Measurements from ENCODE around the gene CRYBG2. TPM values are rescaled to one million over a fixed set of nuclear protein-coding genes. Genes with fewer than 3 reads are reported as not detected.
A peak's percentile ranks its signal among the peaks of the same experiment; 100 is the strongest.

The CRYBG2 gene
- total and polyA plus RNA-seq, 10 of the 15 experiments (the other 5 are each of a cell fraction or from before 2014, with no cell fraction given), result 0.03 to 1.2 (median 0.11) TPM; not detected in 4

- Histone ChIP-seq H3K9me3 (replicated peaks; ENCODE audit: control insufficient read depth, insufficient read depth, low read length) (no peaks in the 10 kb centered on the region), H3K36me3 (ENCODE audit: control insufficient read depth in 2 of 2, insufficient read depth in 2 of 2, low read length in 1 of 2) (peaks cover 0 to 3% of the 10 kb centered on the region in 2 experiments; a peak in 1 of 4 replicates), H4K20me1 (ENCODE audit: control insufficient read depth, insufficient read depth) (no peaks in the 10 kb centered on the region), H3K4me3 (peak within 1 kb of the TSS; percentile 96), H3K4me2 (ENCODE audit: control insufficient read depth, insufficient read depth) (peak within 1 kb of the TSS; percentile 57), H3K27ac (ENCODE audit: control insufficient read depth, insufficient read depth) (peak within 1 kb of the TSS; percentile 89), H3K9ac (ENCODE audit: control insufficient read depth, insufficient read depth, low read length) (peak within 1 kb of the TSS; percentile 57), H3K79me2 (ENCODE audit: control insufficient read depth, insufficient read depth, low read length) (peaks cover 23% of the 10 kb centered on the region), H3K27me3 (replicated peaks in 1 of 2; ENCODE audit: control insufficient read depth in 2 of 2, insufficient read depth in 2 of 2, low read length in 1 of 2) (no peaks in the 10 kb centered on the region), H3K4me1 (ENCODE audit: control insufficient read depth, insufficient read depth, low read length) (peaks cover 59% of the 10 kb centered on the region), H2AFZ (ENCODE audit: control insufficient read depth, low read depth, low read length) (peak within 1 kb of the TSS; percentile 20)
- BruUV-seq (replicated peaks), result TSS peak; percentile 93
- intact Hi-C loops (cut with micrococcal nuclease; ENCODE audit: unreplicated experiment) (loop anchor here (5.0 kb wide), 2 partner anchors 80 to 210 kb away; no protein-coding TSS in a partner anchor), in situ Hi-C loops (cut with MboI) (no loop called here)
- DNase-seq (ENCODE audit: low read depth, low spot score), result peak; percentile 65
- ChIA-PET RAD21 (ENCODE audit: unreplicated experiment) (interaction anchor here (1.0 to 10.4 kb wide), 13 partner anchors 10 to 225 kb away, joined by 3 to 477 read pairs (median 6); partner anchors contain the start of genes CEP85, SH3BGRL3, UBXN11 and ZNF593), POLR2A (interaction anchor here (0.6 to 10.6 kb wide), 10 partner anchors 11 to 1161 kb away, joined by 4 to 253 read pairs (median 6); partner anchors contain the start of genes CEP85, HMGN2, SH3BGRL3 and UBXN11), CTCF (interaction anchor here (0.6 to 11.6 kb wide), 16 partner anchors 8 to 463 kb away, joined by 3 to 879 read pairs (median 4); partner anchors contain the start of genes CEP85, PAFAH2, SH3BGRL3 and ZNF593), SMC1A (ENCODE audit: uncharacterized antibody, unreplicated experiment) (interaction anchor here (0.6 to 14.9 kb wide), 5 partner anchors 10 to 148 kb away, joined by 3 to 474 read pairs (median 40); partner anchors contain the start of genes SH3BGRL3, UBXN11 and ZNF593)
- WGBS (ENCODE audit: insufficient coverage, insufficient replicate concordance, low lambda C conversion rate, missing lambda C conversion rate), result 2% methylated on average over 12 of the region's 12 CpGs
- FAIRE-seq, result peak; percentile 78
- peak; percentile 75 for ATAC-seq
- TF ChIP-seq SREBF1 (IDR thresholded peaks at IDR 0.05; ENCODE audit: low read length) (no peak), ZNF622 (IDR thresholded peaks at IDR 0.05) (no peak), KDM1A (IDR thresholded peaks at IDR 0.05; ENCODE audit: borderline replicate concordance) (no peak), PKNOX1 (IDR thresholded peaks at IDR 0.05) (no peak), SMAD1 (IDR thresholded peaks at IDR 0.05; ENCODE audit: low read depth, partially characterized antibody) (peak; percentile 37), CBX5 (IDR thresholded peaks at IDR 0.05; ENCODE audit: low read depth) (no peak), KLF5 (IDR thresholded peaks at IDR 0.05; ENCODE audit: partially characterized antibody) (no peak), EED (IDR thresholded peaks at IDR 0.05; ENCODE audit: low read depth) (0 out of 2 replicates have a peak, but pooled peaks have one; percentile 10), STAT1 (conservative IDR thresholded peaks at IDR 0.05) (no peak), HSF1 (IDR thresholded peaks at IDR 0.05; ENCODE audit: low read depth, low read length) (no peak), YY1 (IDR thresholded peaks at IDR 0.05; ENCODE audit: low read depth, low read length) (no peak), NR2C1 (IDR thresholded peaks at IDR 0.05) (no peak), BCL11A (IDR thresholded peaks at IDR 0.05; ENCODE audit: low read depth, low read length) (no peak), YBX1 (IDR thresholded peaks at IDR 0.05) (no peak), BRCA1 (IDR thresholded peaks at IDR 0.05; ENCODE audit: low read depth, low read length) (no peak), SMC3 (IDR thresholded peaks at IDR 0.05; ENCODE audit: borderline replicate concordance, low read length) (no peak; the same call in 1 of the 2 replicates), EGR1 (IDR thresholded peaks at IDR 0.05; ENCODE audit: borderline replicate concordance in 1 of 2, low read depth in 2 of 2, low read length in 2 of 2) (peak in 1 of 2 experiments; percentile 54; a peak in 1 of 3 replicates), ETV6 (conservative IDR thresholded peaks at IDR 0.05 in 1 of 2, IDR thresholded peaks at IDR 0.05 in 1 of 2; ENCODE audit: borderline replicate concordance in 1 of 2, low read depth in 1 of 2) (no peak), RCOR1 (conservative IDR thresholded peaks at IDR 0.05; ENCODE audit: low read depth, low read length) (no peak), IKZF2 (IDR thresholded peaks at IDR 0.05) (no peak; a peak in 2 of 4 replicates), EP300 (IDR thresholded peaks at IDR 0.05; ENCODE audit: borderline replicate concordance in 1 of 2, control insufficient read depth in 1 of 2, low read depth in 2 of 2, low read length in 2 of 2) (no peak)
These were observed 36.2 kb downstream of the CRYBG2 start, which contains the start of gene CD52 for GRCh38 chr1:26317612-26318337. CD52 (plus strand) TSS chr1:26317958; CDS start chr1:26318018, 60 bp downstream.

All from GM12878 (cell line).